Neural cell (in vitro differentiated cells): ENCODE measurements around the gene GUCD1. TPM values are rescaled to one million over a fixed set of nuclear protein-coding genes. Genes with fewer than 3 reads are reported as not detected.
"Not testable (repeated sequence)": the region's sequence is repeated elsewhere in the genome, so short reads cannot be mapped to it uniquely, and the experiment has no call there.

Experiments
- H2AFZ ChIP-seq: fragments of 200-600, 300-800 bp; sonication (generic), shearing (Covaris generic); 2 replicates; pipeline ENCODE4 v1.6.0; 2014; ENCODE audit warnings: low read depth, mild to moderate bottlenecking, antibody characterized with exemption, low read length, moderate library complexity
- H3F3A ChIP-seq: fragments of 200-600 bp; shearing (Covaris generic); 2 replicates; pipeline ENCODE4 v1.6.1; 2016; ENCODE audit warnings: mild to moderate bottlenecking, moderate library complexity, mixed read lengths, antibody characterized with exemption, low read length; ENCODE audit not compliant: insufficient read depth, poor library complexity, severe bottlenecking
- H3K27ac ChIP-seq: fragments of 200-600, 300-800 bp; sonication (generic), shearing (Covaris generic); 2 replicates; pipeline ENCODE4 v1.5.1; 2014; ENCODE audit warnings: mild to moderate bottlenecking, low read length, moderate library complexity
- H3K27me3 ChIP-seq: fragments of 300-800, 200-600 bp; sonication (generic), shearing (Covaris generic); 2 replicates; pipeline ENCODE4 v1.6.0; 2014; ENCODE audit warnings: mild to moderate bottlenecking, low read depth, low read length, moderate library complexity; ENCODE audit not compliant: insufficient read depth
- H3K36me3 ChIP-seq: fragments of 300-800, 200-600 bp; sonication (generic), shearing (Covaris generic); 2 replicates; pipeline ENCODE4 v1.5.1; 2014; ENCODE audit warnings: mild to moderate bottlenecking, antibody characterized with exemption, low read length, moderate library complexity; ENCODE audit not compliant: insufficient read depth
- H3K4me2 ChIP-seq: fragments of 300-800, 200-600 bp; sonication (generic), shearing (Covaris generic); 2 replicates; pipeline ENCODE4 v1.6.0; 2014; ENCODE audit warnings: mild to moderate bottlenecking, low read length
- H3K4me3 ChIP-seq: fragments of 300-800, 200-600 bp; sonication (generic), shearing (Covaris generic); 2 replicates; pipeline ENCODE4 v1.5.1; 2014; ENCODE audit warnings: mild to moderate bottlenecking, low read length, moderate library complexity
- H3K79me2 ChIP-seq: fragments of 200-600 bp; shearing (Covaris generic); replicated peaks from 2 replicates; pipeline ENCODE4 v1.6.0; 2014; ENCODE audit warnings: mild to moderate bottlenecking, low read length, moderate library complexity; ENCODE audit not compliant: insufficient read depth
- H3K9ac ChIP-seq: fragments of 300-800, 200-600 bp; sonication (generic), shearing (Covaris generic); 2 replicates; pipeline ENCODE4 v1.6.1; 2016; ENCODE audit warnings: mild to moderate bottlenecking, low read length, mixed read lengths
- H3K9me2 ChIP-seq: fragments of 200-600 bp; shearing (Covaris generic); 2 replicates; pipeline ENCODE4 v1.6.1; 2016; ENCODE audit warnings: mild to moderate bottlenecking, low read length, mixed read lengths; ENCODE audit not compliant: insufficient read depth
- H3K9me3 ChIP-seq: fragments of 200-600, 300-800 bp; sonication (generic), shearing (Covaris generic); 2 replicates; pipeline ENCODE4 v1.6.1; 2016; ENCODE audit warnings: mild to moderate bottlenecking, mixed run types, low read length, moderate library complexity, mixed read lengths
- H4K20me1 ChIP-seq: fragments of 200-600 bp; shearing (Covaris generic); 2 replicates; pipeline ENCODE4 v1.6.1; 2016; ENCODE audit warnings: mild to moderate bottlenecking, mixed run types; ENCODE audit not compliant: insufficient read depth
- CTCF ChIP-seq: fragments of 450-650 bp; IDR thresholded peaks from 2 replicates; pipeline ENCODE4 v1.5.1; 2014; ENCODE audit warnings: antibody characterized with exemption, mild to moderate bottlenecking, moderate library complexity; ENCODE audit not compliant: poor library complexity, severe bottlenecking
- EP300 ChIP-seq: fragments of 450-650 bp; conservative IDR thresholded peaks from 2 replicates; pipeline ENCODE4 v1.6.1; 2014; ENCODE audit warnings: antibody characterized with exemption, mild to moderate bottlenecking, moderate library complexity; ENCODE audit not compliant: poor library complexity, severe bottlenecking
- EZH2 ChIP-seq: fragments of 200-600, 300-800 bp; shearing (Covaris generic), sonication (generic); IDR thresholded peaks from 2 replicates; pipeline ENCODE4 v1.6.1; 2014; ENCODE audit warnings: antibody characterized with exemption, low read length, borderline replicate concordance, mild to moderate bottlenecking; ENCODE audit not compliant: insufficient read depth, poor library complexity, severe bottlenecking
- MXI1 ChIP-seq: fragments of 450-650 bp; conservative IDR thresholded peaks from 2 replicates; pipeline ENCODE4 v1.6.1; 2014; ENCODE audit warnings: antibody characterized with exemption, mild to moderate bottlenecking; ENCODE audit not compliant: poor library complexity, severe bottlenecking
- POLR2AphosphoS5 ChIP-seq: IDR thresholded peaks from 2 replicates; pipeline ENCODE4 v1.6.1; 2012
- RAD21 ChIP-seq: fragments of 450-650 bp; conservative IDR thresholded peaks from 2 replicates; pipeline ENCODE4 v1.6.1; 2014; ENCODE audit warnings: antibody characterized with exemption, mild to moderate bottlenecking, moderate library complexity
- REST ChIP-seq: IDR thresholded peaks from 2 replicates; pipeline ENCODE4 v1.6.1; 2012; ENCODE audit warnings: borderline replicate concordance
- SMC3 ChIP-seq: fragments of 450-650 bp; conservative IDR thresholded peaks from 2 replicates; pipeline ENCODE4 v1.6.1; 2014; ENCODE audit warnings: antibody characterized with exemption, mild to moderate bottlenecking, moderate library complexity; ENCODE audit not compliant: poor library complexity
- TAF1 ChIP-seq: IDR thresholded peaks from 2 replicates; pipeline ENCODE4 v1.6.1; 2012; ENCODE audit warnings: low read depth
- polyA plus RNA-seq: library from polyadenylated mRNA; depleted of rRNA; stranded (reverse); fragments of >200 nt; gene quantifications from 2 replicates; pipeline ENCODE4 v1.2.3, GENCODE V29; 2014

The GUCD1 gene
- polyA plus RNA-seq, 1 donor from 2014 or later, result 32.6 TPM

- no peak overlapping the region for H3K9ac ChIP-seq
- no peaks in the 10 kb centered on the region for H3K36me3 ChIP-seq
- H3K27ac ChIP-seq, result no peak overlapping the region
- H3K4me2 ChIP-seq, result no peak overlapping the region
- H3K27me3 ChIP-seq, result no peaks in the 10 kb centered on the region
- TF ChIP-seq EP300 (no peak), REST (no peak), CTCF (no peak), EZH2 (no peak), TAF1 (no peak), RAD21 (no peak), SMC3 (no peak), MXI1 (no peak), POLR2AphosphoS5 (no peak)
- H3K9me2 ChIP-seq, result no peaks in the 10 kb centered on the region
- no peaks in the 10 kb centered on the region for H3K79me2 ChIP-seq
- no peaks in the 10 kb centered on the region for H4K20me1 ChIP-seq
- H3K4me3 ChIP-seq, result no peak overlapping the region
- no peaks in the 10 kb centered on the region for H3K9me3 ChIP-seq
- no peak overlapping the region for H2AFZ ChIP-seq
- H3F3A ChIP-seq, result no peaks in the 10 kb centered on the region
Measured at GRCh38 chr22:24599514-24599913, 44.6 kb upstream of the GUCD1 start.

GRCh38 chr22:24597076-24597475, 42.1 kb upstream of the GUCD1 start:
- H3K9ac ChIP-seq, H3K4me2 ChIP-seq, H3K9me2 ChIP-seq, H3K36me3 ChIP-seq, H3K27me3 ChIP-seq, H3F3A ChIP-seq, H4K20me1 ChIP-seq, H3K4me3 ChIP-seq, H2AFZ ChIP-seq, H3K9me3 ChIP-seq, H3K79me2 ChIP-seq, H3K27ac ChIP-seq: not testable (repeated sequence)

GRCh38 chr22:24595863-24596262, 40.9 kb upstream of the GUCD1 start:
- TF ChIP-seq EZH2, result no peak
- TF ChIP-seq TAF1, result no peak
- no peak for TF ChIP-seq EP300
- TF ChIP-seq SMC3, result no peak
- no peak overlapping the region for H2AFZ ChIP-seq
- no peak overlapping the region for H3K4me2 ChIP-seq
- no peaks in the 10 kb centered on the region for H3K9me2 ChIP-seq
- no peak overlapping the region for H3K27ac ChIP-seq
- no peaks in the 10 kb centered on the region for H3K79me2 ChIP-seq
- H4K20me1 ChIP-seq, result no peaks in the 10 kb centered on the region
- H3F3A ChIP-seq, result no peaks in the 10 kb centered on the region
- H3K27me3 ChIP-seq, result no peaks in the 10 kb centered on the region
- H3K4me3 ChIP-seq, result no peak overlapping the region
- no peaks in the 10 kb centered on the region for H3K36me3 ChIP-seq
- no peaks in the 10 kb centered on the region for H3K9me3 ChIP-seq
- H3K9ac ChIP-seq, result no peak overlapping the region
